Stimulated activated CD4-positive, alpha-beta T cell treated with anti-CD3 and anti-CD28 coated beads, Interleukin-4, amount 100 ng/mL, for 24 hours (primary cell): ENCODE measurements around the gene EFCAB11.
"Not testable (repeated sequence)": the region's sequence is repeated elsewhere in the genome, so short reads cannot be mapped to it uniquely, and the experiment has no call there.

Experiments used
- DNase-seq: peaks from one replicate; pipeline ENCODE4 v3.0.0-alpha.2; 2020

Gene EFCAB11

GRCh38 chr14:89910691-89911009 lies 43.9 kb downstream of the EFCAB11 start:
- DNase-seq = no peak

- DNase-seq = no peak
These were observed 44.9 kb downstream of the EFCAB11 start for GRCh38 chr14:89909586-89909985.

GRCh38 chr14:89908712-89909450 lies 45.6 kb downstream of the EFCAB11 start:
- no peak for DNase-seq

- no peak for DNase-seq
These were observed 46.9 kb downstream of the EFCAB11 start for GRCh38 chr14:89907655-89908054.

GRCh38 chr14:89906000-89906399 lies 48.5 kb downstream of the EFCAB11 start:
- no peak for DNase-seq

- DNase-seq = no peak
These were observed 51.1 kb downstream of the EFCAB11 start for GRCh38 chr14:89903340-89903952.

- DNase-seq = no peak
These were observed 51.6 kb downstream of the EFCAB11 start for GRCh38 chr14:89902881-89903280.

GRCh38 chr14:89900802-89901201 lies 53.7 kb downstream of the EFCAB11 start:
- DNase-seq = no peak

- no peak for DNase-seq
These were observed 54.4 kb downstream of the EFCAB11 start for GRCh38 chr14:89899917-89900663.

GRCh38 chr14:89899291-89899690 lies 55.2 kb downstream of the EFCAB11 start:
- no peak for DNase-seq

- not testable (repeated sequence) for DNase-seq
These were observed 61.1 kb downstream of the EFCAB11 start for GRCh38 chr14:89893388-89893787.

GRCh38 chr14:89892953-89893352 lies 61.6 kb downstream of the EFCAB11 start:
- DNase-seq = no peak

- DNase-seq = not testable (repeated sequence)
These were observed 62.8 kb downstream of the EFCAB11 start for GRCh38 chr14:89891721-89892120.

- DNase-seq = no peak
These were observed 63.5 kb downstream of the EFCAB11 start for GRCh38 chr14:89891055-89891454.

- no peak for DNase-seq
These were observed 63.9 kb downstream of the EFCAB11 start for GRCh38 chr14:89890589-89890988.

GRCh38 chr14:89889626-89890025 lies 64.9 kb downstream of the EFCAB11 start:
- no peak for DNase-seq

- DNase-seq = no peak
These were observed 69.8 kb downstream of the EFCAB11 start for GRCh38 chr14:89884761-89885160.

GRCh38 chr14:89881839-89882238 lies 72.7 kb downstream of the EFCAB11 start:
- DNase-seq = no peak

GRCh38 chr14:89874091-89874490 lies 80.4 kb downstream of the EFCAB11 start:
- not testable (repeated sequence) for DNase-seq

- DNase-seq = no peak
These were observed 84.2 kb downstream of the EFCAB11 start for GRCh38 chr14:89870316-89870715.

GRCh38 chr14:89869606-89870005 lies 84.9 kb downstream of the EFCAB11 start:
- DNase-seq = no peak

- no peak for DNase-seq
These were observed 88.1 kb downstream of the EFCAB11 start for GRCh38 chr14:89866458-89866857.

- DNase-seq = no peak
These were observed 89.4 kb downstream of the EFCAB11 start for GRCh38 chr14:89865153-89865552.

GRCh38 chr14:89862856-89863255 lies 91.7 kb downstream of the EFCAB11 start:
- no peak for DNase-seq
